UCSD-AML1 (cell line): Measurements from ENCODE around the gene TACR1.

Experiments used
- DNase-seq: peaks from one replicate; lab custom pipeline; 2025; ENCODE audit not compliant: unreplicated experiment; lab: John Stamatoyannopoulos, UW

The TACR1 gene

DNA sequence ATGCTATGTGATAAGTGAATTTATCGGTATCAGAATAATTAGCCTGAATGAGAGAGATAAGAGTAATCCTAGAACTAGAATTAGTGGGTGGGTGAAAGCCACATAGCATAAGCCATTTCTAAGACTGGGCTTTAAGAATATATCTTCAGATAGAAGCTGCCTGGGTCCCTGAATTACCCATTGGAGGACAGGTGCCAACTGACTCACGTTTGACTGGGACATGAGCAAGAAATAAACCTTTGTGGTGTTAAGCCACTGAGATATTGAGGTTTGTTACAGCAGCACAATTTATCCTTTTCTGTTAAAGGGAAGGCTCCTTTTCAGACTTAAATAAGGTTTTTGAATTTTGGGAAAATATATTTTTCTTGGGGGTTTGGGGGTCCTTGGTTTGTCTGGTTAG, 145.0 kb downstream of the TACR1 start:
- DNase-seq: no peak

DNA sequence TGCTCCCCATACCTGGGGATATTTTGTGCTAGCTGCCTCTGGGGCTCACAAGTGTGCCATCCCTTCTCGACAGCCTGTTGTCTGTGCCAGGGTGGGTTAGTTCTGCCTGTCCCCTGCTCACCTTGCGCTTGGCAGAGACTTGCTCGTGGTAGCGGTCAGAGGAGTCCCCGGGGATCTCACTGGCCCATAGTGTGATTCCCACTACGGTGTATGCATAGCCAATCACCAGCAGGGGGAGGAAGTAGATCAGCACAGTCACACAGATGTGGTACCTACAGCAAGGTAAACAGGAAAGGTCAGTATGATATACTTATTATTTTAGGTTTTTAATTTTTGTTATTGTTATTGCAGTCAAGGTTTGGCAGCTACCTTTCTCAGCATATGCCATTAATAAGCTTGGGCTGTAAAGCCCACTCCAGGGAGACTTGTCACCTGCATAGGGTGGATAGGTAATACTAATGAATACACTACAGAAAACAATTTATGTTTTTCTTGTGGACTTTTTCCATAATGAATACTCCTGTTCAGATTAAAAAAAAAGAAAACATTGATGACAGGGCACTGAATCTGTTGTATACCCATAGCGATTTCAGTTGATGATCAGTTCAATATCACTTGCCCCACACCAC, 145.7 kb downstream of the TACR1 start:
- DNase-seq: no peak

- no peak for DNase-seq
Observed at GRCh38 chr2:75047992-75048625, 151.2 kb downstream of the TACR1 start.

DNA sequence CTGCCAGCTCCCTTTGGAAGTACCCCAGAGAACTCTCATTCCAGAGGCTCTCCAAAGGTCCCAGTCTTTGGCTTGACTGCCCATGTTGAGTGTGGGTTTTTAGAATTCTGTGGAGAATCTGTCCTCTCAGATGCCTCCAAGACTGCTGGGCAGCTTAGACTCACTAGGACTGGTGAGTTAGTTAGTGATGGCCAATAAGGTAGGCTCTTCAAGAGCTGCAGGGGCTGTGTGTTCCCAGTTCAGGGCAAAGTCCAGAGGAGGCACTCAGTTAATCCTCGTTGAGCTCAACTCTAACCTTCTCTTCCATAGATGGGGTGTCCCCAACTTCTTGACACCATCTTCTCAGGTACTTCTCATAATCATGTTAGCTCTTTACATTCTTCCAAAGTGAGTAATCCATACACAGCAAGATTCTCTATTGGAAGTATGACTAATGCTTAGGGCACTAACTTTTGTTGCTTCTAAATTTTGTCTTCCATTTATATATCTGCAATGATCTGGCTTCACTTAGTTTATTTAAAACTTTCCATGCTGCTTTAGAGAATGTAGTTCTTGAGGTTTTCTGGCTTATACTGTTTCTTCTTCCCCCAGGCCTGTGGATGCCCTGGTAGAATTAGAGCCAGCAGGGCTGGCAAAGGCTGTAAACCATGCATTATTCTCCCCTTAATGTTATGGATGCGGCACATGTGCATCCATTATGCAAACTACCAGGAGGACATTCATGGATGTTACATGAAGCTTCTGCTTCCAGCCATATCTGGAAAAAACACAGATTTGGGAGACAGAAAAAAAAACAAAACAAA, 151.9 kb downstream of the TACR1 start:
- no peak for DNase-seq

GRCh38 chr2:75045526-75046050, 153.7 kb downstream of the TACR1 start:
- no peak for DNase-seq

- no peak for DNase-seq
Observed at GRCh38 chr2:75044291-75044690, 155.0 kb downstream of the TACR1 start.

- DNase-seq: no peak
Observed at GRCh38 chr2:75042823-75043222, 156.5 kb downstream of the TACR1 start.

GRCh38 chr2:75041731-75042600, 157.4 kb downstream of the TACR1 start:
- no peak for DNase-seq

DNA sequence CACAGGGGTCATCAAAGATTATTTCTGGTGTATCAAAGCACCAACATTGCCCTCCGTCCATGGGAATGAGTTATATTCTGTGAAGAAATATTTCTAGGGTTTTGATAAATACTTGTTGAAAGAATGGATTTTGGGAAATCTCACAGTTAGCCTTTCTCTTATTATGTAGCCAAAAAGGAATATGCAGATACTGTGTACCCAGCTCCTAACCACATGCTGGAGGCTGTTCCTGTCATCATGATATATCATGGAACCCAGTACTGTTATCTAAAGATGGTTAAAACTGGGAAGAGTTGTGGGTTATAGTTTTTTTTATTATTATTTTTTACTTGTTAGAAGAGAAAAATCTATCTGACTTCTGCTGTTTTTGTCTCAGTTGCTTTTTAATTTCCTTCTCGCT, 158.1 kb downstream of the TACR1 start:
- no peak for DNase-seq

DNA sequence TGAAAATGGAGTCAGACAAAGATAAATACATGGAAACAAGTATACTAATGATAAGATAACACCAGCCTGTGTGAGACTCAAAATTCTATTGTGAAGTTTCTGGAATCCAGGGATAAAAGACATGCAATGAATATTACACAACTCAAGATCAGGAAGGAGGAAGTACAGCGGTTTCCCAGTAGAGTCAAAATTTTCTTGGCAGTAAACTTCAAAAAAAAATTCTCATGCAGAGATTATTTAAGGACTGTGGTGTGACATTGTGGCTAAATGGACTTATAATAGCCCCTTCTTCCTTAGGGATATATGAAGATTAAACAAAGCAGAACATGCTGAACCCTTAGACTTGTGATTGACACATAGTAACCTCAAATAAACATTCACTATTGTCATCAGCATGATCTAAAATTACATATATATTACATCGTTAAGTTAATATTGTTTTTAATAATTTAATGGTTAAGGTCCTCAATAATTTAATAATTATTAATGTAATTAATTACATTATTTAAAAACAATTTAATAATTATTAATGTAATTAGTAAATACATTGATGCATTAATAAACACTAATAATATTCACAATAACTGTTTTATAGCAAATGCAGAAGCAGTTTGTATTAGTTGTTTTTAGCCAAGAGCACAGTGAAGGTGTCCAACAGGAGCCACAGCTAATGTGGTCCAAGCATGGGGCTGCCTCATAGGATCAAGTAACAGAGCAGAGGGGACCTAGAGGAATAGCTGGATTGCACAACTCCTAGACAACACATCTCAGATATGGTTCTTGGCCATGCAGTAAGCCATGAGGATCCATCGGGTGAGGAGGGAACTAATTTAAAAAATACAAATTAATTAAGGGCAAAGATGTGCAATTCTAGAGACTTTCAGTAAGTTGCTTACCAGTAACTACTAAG, 163.6 kb downstream of the TACR1 start:
- DNase-seq: no peak

GRCh38 chr2:75033516-75033915, 165.8 kb downstream of the TACR1 start:
- no peak for DNase-seq

DNA sequence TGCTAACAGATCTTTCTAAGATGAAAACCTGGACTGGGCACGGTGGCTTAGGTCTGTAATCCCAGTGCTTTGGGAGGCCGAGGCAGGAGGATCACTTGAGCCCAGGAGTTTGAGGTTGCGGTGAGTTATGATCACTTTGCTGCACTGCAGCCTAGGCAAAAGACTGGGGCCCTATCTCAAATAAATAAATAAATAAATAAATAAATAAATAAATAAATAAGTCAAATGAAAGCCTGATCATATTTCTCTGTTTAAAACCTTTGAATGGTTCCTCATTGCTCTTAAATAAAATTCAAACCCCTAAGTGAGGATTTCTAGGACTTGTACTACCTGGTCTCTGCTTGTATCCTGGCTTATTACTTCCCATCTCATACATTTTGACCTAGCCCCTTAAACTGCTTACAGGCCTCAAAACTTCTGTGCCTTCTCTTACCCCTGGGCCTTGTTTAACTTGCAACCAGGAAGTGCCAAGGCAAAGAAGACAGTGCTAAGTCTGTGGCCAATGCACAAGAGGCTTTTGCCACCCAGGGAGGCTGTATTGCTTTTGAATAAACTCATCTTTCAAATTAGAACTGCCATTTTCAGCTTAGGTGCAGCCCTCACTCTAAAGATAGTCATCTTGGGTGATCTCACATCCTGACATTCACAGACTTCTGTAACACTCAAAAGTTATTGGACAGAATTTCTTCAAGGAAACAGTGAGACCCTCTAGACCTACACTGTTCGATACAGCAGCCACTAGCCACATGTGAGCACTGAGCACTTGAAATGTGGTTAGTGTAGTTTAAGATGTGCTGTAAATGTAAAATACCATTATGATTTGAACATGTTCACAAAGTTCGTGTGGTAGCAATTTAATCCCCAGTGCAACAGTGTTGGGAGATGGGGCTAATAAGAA, 167.2 kb downstream of the TACR1 start:
- DNase-seq: no peak

- DNase-seq: no peak
Observed at GRCh38 chr2:75031171-75031570, 168.1 kb downstream of the TACR1 start.

DNA sequence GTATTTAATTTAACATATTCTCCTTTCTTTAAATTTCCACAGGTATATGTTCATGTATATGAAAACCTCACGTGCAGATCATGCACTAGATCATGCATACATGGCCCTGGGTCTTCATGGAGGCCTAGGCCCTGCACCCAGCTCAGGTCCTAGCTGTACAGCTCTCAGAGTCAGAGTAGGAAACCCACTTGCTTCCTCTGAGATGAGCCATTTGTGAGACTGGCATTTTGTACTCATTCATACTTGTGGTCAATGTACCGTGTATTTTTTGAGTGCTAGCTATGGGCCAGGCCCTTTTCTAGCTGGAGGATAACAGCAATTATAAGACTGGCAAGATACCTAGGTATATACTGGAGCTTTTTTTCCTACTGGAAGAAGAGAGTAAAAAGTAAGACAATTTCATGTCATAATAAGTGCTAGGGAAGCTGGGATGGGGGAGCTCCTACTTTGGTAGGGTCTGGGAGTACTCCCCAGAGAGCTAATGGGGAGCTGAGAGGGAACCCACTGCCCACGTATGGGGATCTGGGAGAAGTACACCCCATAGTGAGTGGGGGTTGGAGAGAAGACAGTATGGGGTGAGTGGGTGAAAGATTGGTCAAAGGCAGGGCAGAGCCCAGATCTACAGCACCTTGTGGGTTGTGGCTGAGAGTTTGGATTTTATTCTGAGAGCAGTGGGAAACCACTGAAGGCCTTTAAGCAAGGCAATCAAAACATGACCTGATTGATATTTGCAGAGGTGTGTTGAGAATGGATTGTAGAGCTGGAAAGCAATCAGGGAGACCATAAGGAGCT, 168.9 kb downstream of the TACR1 start:
- DNase-seq: no peak

- DNase-seq: no peak
Observed at GRCh38 chr2:75027886-75028285, 171.4 kb downstream of the TACR1 start.

GRCh38 chr2:75025633-75026380, 173.5 kb downstream of the TACR1 start:
- DNase-seq: no peak

DNA sequence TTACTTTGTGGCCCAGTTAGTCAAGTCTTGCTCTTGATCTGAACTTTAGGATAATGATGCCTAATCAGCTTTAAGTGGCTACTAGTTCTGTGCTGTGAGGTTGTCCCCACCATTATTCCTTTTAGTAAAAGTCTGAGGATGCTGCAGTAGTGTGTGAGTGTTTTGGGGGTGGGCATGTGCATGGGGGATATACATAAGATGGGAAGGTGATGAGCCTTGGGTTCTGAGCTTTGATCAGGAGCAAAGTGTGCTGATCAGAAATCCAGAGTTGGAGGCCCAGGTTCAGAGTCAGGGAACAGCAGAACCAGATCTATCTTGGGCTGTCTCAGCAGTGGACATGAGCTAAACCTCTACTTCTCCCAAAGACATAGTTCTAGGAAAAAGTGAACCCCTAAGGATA, 174.1 kb downstream of the TACR1 start:
- no peak for DNase-seq
